Activated CD8-positive, alpha-beta T cell treated with anti-CD3 and anti-CD28 coated beads for 36 hours (primary cell): ENCODE measurements around the gene SMOC1. TPM values are rescaled to one million over a fixed set of nuclear protein-coding genes. Genes with fewer than 3 reads are reported as not detected.
A peak's percentile ranks its signal among the peaks of the same experiment; 100 is the strongest.

Experiments
- ATAC-seq: fragments of 200-7000 bp; cut with Tn5 transposase; one replicate; pipeline ENCODE4 v1.10.0; 2021; ENCODE audit warnings: mild to moderate bottlenecking, moderate library complexity
- CTCF ChIA-PET: fragments of 350-600 bp; sonication (Branson Sonifier 250); formaldehyde crosslinking; loops from one replicate; lab custom pipeline; 2021; ENCODE audit warnings: antibody characterized with exemption; lab: Charles Lee
- POLR2A ChIA-PET: fragments of 350-600 bp; sonication (Branson Sonifier 250); formaldehyde crosslinking; loops from one replicate; lab custom pipeline; 2021; ENCODE audit warnings: antibody characterized with exemption; lab: Charles Lee
- DNase-seq: peaks from one replicate; pipeline ENCODE4 v3.0.0-alpha.2; 2020
- H3K27ac Mint-ChIP-seq: one replicate; pipeline ENCODE4 v1.8.0; 2021; ENCODE audit warnings: mild to moderate bottlenecking, mixed read lengths
- H3K27me3 Mint-ChIP-seq: one replicate; pipeline ENCODE4 v1.8.0; 2021; ENCODE audit warnings: mixed read lengths
- H3K36me3 Mint-ChIP-seq: one replicate; pipeline ENCODE4 v1.8.0; 2021; ENCODE audit warnings: low read depth, mixed read lengths
- H3K4me1 Mint-ChIP-seq: one replicate; pipeline ENCODE4 v1.8.0; 2021; ENCODE audit warnings: low read depth, mixed read lengths
- H3K4me3 Mint-ChIP-seq: one replicate; pipeline ENCODE4 v1.8.0; 2021; ENCODE audit warnings: mild to moderate bottlenecking, moderate library complexity, mixed read lengths
- H3K9me3 Mint-ChIP-seq: one replicate; pipeline ENCODE4 v1.8.0; 2021; ENCODE audit warnings: mixed read lengths
- intact Hi-C: fragments of 100-400 bp; cut with micrococcal nuclease; formaldehyde crosslinking; loops from one replicate; pipeline ENCODE4 v1.10.0; 2022
- total RNA-seq, 2 experiments: library from RNA; stranded (reverse); gene quantifications; one replicate each; pipeline ENCODE4 v1.2.3, GENCODE V29; 2021
- TF ChIP-seq, protein P1 (sequence below): fragments of 200-600 bp; IDR thresholded peaks from one replicate; pipeline ENCODE4 v1.8.0; 2022; ENCODE audit warnings: antibody characterized with exemption, mild to moderate bottlenecking

The SMOC1 gene
- total RNA-seq, 2 experiments from 2014 or later = not detected

DNA sequence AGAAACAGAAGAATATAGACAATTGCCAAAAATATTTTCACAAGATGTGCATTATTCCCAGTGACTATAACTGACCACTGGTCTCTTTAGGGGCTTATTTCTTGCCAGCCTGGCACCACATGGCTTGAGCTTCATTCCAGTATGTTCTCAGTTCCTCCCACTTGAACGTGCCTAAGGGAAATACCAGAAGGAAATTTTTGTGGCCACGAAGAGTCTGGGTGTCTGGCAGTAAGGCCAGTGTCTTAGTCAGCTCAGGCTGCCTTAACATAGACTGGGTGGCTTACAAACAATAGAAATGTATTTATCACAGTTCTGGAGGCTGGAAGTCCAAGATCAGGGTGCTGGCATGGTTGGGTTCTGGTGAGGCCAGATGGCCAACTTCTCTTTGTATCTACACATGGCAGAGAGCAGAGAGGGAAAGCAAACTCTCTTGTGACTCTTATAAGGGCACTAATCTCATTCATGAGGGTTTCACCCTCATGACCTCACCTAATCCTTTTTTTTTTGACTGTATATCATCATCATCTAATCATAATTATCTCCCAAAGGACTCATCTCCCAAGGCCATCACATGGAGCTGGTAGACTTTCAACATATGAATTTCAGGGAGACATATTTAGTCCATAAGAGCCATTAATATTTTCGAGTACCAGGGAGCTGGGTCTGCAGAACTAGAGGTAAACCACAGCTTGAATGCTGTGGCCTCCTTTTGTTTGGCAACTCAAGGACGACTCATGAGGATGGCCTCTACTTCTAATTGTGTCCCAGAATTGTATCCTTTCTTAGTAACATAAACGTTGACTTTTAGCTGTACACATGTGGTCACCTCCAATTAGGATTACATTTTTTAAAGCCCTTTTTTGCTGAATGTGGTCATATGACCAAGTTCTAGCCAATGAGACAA lies 5.1 kb upstream of the SMOC1 start:
- intact Hi-C loops = no loop called here
- CTCF ChIA-PET = interaction anchor here (1.3 kb wide), 1 partner anchor 140 kb away, joined by 3 read pairs; no protein-coding TSS in a partner anchor

GRCh38 chr14:69876221-69876847 lies 2.9 kb upstream of the SMOC1 start:
- H3K27ac Mint-ChIP-seq = no peak overlapping the region
- TF ChIP-seq, protein P1, sequence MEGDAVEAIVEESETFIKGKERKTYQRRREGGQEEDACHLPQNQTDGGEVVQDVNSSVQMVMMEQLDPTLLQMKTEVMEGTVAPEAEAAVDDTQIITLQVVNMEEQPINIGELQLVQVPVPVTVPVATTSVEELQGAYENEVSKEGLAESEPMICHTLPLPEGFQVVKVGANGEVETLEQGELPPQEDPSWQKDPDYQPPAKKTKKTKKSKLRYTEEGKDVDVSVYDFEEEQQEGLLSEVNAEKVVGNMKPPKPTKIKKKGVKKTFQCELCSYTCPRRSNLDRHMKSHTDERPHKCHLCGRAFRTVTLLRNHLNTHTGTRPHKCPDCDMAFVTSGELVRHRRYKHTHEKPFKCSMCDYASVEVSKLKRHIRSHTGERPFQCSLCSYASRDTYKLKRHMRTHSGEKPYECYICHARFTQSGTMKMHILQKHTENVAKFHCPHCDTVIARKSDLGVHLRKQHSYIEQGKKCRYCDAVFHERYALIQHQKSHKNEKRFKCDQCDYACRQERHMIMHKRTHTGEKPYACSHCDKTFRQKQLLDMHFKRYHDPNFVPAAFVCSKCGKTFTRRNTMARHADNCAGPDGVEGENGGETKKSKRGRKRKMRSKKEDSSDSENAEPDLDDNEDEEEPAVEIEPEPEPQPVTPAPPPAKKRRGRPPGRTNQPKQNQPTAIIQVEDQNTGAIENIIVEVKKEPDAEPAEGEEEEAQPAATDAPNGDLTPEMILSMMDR = no peak
- no peaks in the 10 kb centered on the region for H3K9me3 Mint-ChIP-seq
- ChIA-PET CTCF (interaction anchor here (1.3 to 2.4 kb wide), 5 partner anchors 11 to 152 kb away, joined by 3 to 11 read pairs (median 7); no protein-coding TSS in a partner anchor), POLR2A (no interaction called here)
- ATAC-seq (no peak), DNase-seq (no peak)
- peaks cover 32% of the 10 kb centered on the region for H3K27me3 Mint-ChIP-seq
- no peaks in the 10 kb centered on the region for H3K36me3 Mint-ChIP-seq
- H3K4me3 Mint-ChIP-seq = no peak overlapping the region
- no peaks in the 10 kb centered on the region for H3K4me1 Mint-ChIP-seq
- intact Hi-C loops = no loop called here

More for the DNA sequence above, 5.1 kb upstream of the SMOC1 start:
- TF ChIP-seq, protein P1 = no peak
- Mint-ChIP-seq H3K27me3 (peaks cover 17% of the 10 kb centered on the region), H3K27ac (no peak overlapping the region), H3K36me3 (no peaks in the 10 kb centered on the region), H3K9me3 (no peaks in the 10 kb centered on the region), H3K4me1 (no peaks in the 10 kb centered on the region), H3K4me3 (no peak overlapping the region)
- ATAC-seq (no peak), DNase-seq (no peak)
- POLR2A ChIA-PET = no interaction called here

- TF ChIP-seq, protein P1 = no peak
- ChIA-PET CTCF (interaction anchor here (1.0 to 2.4 kb wide), 9 partner anchors 10 to 151 kb away, joined by 3 to 11 read pairs (median 4); no protein-coding TSS in a partner anchor), POLR2A (no interaction called here)
- Mint-ChIP-seq H3K27me3 (peaks cover 37% of the 10 kb centered on the region), H3K36me3 (no peaks in the 10 kb centered on the region), H3K4me3 (no peak overlapping the region), H3K4me1 (no peaks in the 10 kb centered on the region), H3K27ac (no peak overlapping the region), H3K9me3 (no peaks in the 10 kb centered on the region)
- DNase-seq (no peak), ATAC-seq (no peak)
- intact Hi-C loops = no loop called here
Observed at GRCh38 chr14:69876848-69877306, 2.3 kb upstream of the SMOC1 start.

GRCh38 chr14:69877492-69877891 lies 1.7 kb upstream of the SMOC1 start:
- H3K9me3 Mint-ChIP-seq = no peaks in the 10 kb centered on the region
- peaks cover 42% of the 10 kb centered on the region for H3K27me3 Mint-ChIP-seq
- POLR2A ChIA-PET = no interaction called here
- DNase-seq = no peak
- H3K4me1 Mint-ChIP-seq = no peaks in the 10 kb centered on the region
- intact Hi-C loops = no loop called here
- CTCF ChIA-PET = interaction anchor here (1.0 to 2.4 kb wide), 12 partner anchors 10 to 709 kb away, joined by 3 to 11 read pairs (median 4); no protein-coding TSS in a partner anchor
- H3K4me3 Mint-ChIP-seq = no peak overlapping the region
- H3K36me3 Mint-ChIP-seq = no peaks in the 10 kb centered on the region
- TF ChIP-seq, protein P1 = peak; percentile 54
- H3K27ac Mint-ChIP-seq = no peak overlapping the region
- no peak for ATAC-seq
